Muscle of leg (tissue), 11 donors: Measurements from ENCODE around the gene CD300LG. TPM values are rescaled to one million over a fixed set of nuclear protein-coding genes. Genes with fewer than 3 reads are reported as not detected.

ENCODE experiments used
- DNase-seq: peaks from one replicate; pipeline ENCODE4 v3.0.0; 2013
- H3K27ac ChIP-seq: one replicate; pipeline ENCODE4 v1.5.1; 2013; ENCODE audit warnings: mild to moderate bottlenecking, low read length, control low read depth
- H3K27me3 ChIP-seq: one replicate; pipeline ENCODE4 v1.6.1; 2013; ENCODE audit warnings: low read length; ENCODE audit not compliant: control insufficient read depth, insufficient read depth
- H3K36me3 ChIP-seq: one replicate; pipeline ENCODE4 v1.6.1; 2013; ENCODE audit warnings: low read length; ENCODE audit not compliant: control insufficient read depth, insufficient read depth
- H3K4me1 ChIP-seq: one replicate; pipeline ENCODE4 v1.6.1; 2013; ENCODE audit warnings: low read length; ENCODE audit not compliant: control insufficient read depth, insufficient read depth
- H3K4me3 ChIP-seq: one replicate; pipeline ENCODE4 v1.5.1; 2013; ENCODE audit warnings: low read length, control low read depth
- H3K9me3 ChIP-seq: replicated peaks from 2 replicates; pipeline ENCODE4 v1.6.1; 2013; ENCODE audit warnings: low read depth, low read length; ENCODE audit not compliant: control insufficient read depth
- WGBS: methylation state at CpG from one replicate; pipeline ENCODE4 v1.1.5; 2013; ENCODE audit warnings: missing lambda C conversion rate; ENCODE audit not compliant: insufficient coverage; 5-methylcytosine and 5-hydroxymethylcytosine counted together
- polyA plus RNA-seq, 8 donors: library from polyadenylated mRNA; unstranded; fragments of 120-200 nt; gene quantifications; one replicate each; pipeline versions ENCODE4 v1.2.1 to v1.2.3, GENCODE V29; 2013; ENCODE audit warnings: inconsistent platforms in 1 of 8, low replicate concordance in 1 of 8; ENCODE audit not compliant: insufficient read length in 8 of 8, insufficient read depth in 1 of 8
- total RNA-seq: library from RNA; stranded (reverse); fragments of 120-200 nt; gene quantifications from one replicate; pipeline ENCODE4 v1.2.4, GENCODE V29; 2013

CD300LG gene
- total and polyA plus RNA-seq, 9 donors, result 1.5 to 3.9 (median 2.2) TPM

DNA sequence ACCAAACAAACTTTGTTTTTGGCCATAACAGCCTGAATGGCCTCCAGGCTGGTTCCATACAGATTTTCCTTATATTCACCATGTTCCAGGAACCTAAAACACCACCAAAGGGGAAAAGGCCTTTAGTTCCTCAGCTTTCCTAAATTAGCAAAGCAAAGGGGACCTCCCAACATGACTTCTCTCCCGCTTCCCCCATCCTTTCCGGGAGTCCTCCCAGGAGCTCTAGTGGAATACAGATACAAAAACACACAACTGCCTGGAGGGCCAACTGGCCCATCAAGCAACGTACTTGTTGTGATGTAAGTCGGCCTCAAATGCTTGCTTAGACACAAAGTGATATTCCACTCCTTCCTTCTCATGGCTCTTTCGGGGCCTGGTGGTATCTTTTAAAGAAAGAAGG is 36.2 kb upstream of the CD300LG start:
- Histone ChIP-seq H3K4me3 (no peak overlapping the region), H3K4me1 (no peaks in the 10 kb centered on the region), H3K36me3 (peaks cover 26% of the 10 kb centered on the region), H3K9me3 (no peaks in the 10 kb centered on the region), H3K27me3 (no peaks in the 10 kb centered on the region), H3K27ac (no peak overlapping the region)
- no peak for DNase-seq
- WGBS, result no CpG with 5 or more reads among the region's 5 CpGs

DNA sequence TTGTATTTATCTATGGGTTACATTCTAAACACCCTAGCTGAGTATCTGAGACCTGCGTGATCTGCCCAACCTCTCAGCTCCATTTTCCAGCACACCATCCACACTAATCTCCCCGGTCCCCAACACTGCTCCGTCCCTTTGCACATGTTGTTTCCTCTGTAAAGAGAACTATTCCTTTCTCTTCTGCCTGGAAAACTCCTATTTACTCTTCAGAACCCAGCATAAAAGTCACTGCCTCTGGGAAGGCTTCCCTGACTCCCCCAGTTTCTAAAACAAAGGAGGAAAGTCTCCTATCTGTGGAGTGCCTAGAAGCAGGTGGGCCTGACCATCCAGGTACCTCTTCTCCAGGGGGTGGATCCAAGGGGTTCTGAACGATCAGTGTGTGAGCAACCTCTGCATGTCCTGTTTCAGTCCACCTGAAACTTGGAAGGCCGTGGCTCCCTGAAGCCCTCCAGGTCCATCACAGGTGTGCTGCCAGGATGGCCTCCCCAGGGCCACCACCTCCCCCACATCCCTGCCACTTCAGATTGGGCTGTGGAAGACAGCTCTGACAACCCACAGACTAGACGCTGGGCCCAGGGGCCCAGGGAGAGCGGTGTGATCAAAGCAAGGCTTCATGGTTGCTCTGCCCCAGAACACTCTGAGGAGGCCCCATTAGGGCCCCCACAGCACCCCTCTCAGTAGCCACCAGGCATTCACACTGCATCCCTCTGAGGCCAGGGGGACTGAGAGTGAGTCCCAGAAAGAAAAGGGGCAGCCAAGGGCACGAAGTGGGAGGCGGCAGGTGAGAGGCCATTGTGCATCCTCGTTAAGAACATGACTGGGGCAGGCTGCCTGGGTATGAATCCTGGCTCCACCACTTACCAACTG is 34.3 kb upstream of the CD300LG start:
- peaks cover 36% of the 10 kb centered on the region for H3K36me3 ChIP-seq
- WGBS, result 92% methylated on average over 5 of the region's 10 CpGs
- no peaks in the 10 kb centered on the region for H3K9me3 ChIP-seq
- H3K4me1 ChIP-seq, result no peaks in the 10 kb centered on the region
- H3K27ac ChIP-seq, result no peak overlapping the region
- no peak for DNase-seq
- H3K4me3 ChIP-seq, result no peak overlapping the region
- H3K27me3 ChIP-seq, result no peaks in the 10 kb centered on the region

DNA sequence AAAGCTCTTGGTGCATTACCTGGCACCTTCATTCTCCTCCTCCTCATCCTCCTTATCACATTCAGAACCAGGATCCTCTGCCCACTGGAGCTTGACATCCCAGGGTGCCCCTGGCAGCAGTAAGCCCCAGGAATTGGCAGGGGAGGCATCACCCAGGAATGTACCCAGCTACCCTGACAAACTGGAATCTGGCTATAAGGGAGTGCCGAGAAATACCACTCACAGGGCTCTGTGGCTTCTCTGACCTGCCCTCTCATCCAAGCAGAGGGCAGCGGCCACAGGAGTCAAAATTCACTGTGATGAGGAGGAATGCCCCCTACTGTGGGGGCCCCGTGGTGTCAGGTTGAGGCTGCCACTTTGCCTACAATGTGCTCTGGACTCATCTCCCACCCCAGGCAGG is 33.6 kb upstream of the CD300LG start:
- Histone ChIP-seq H3K36me3 (peaks cover 40% of the 10 kb centered on the region), H3K9me3 (no peaks in the 10 kb centered on the region), H3K4me3 (no peak overlapping the region), H3K27ac (no peak overlapping the region), H3K4me1 (no peaks in the 10 kb centered on the region), H3K27me3 (no peaks in the 10 kb centered on the region)
- no peak for DNase-seq
- WGBS, result no CpG with 5 or more reads among the region's 3 CpGs

DNA sequence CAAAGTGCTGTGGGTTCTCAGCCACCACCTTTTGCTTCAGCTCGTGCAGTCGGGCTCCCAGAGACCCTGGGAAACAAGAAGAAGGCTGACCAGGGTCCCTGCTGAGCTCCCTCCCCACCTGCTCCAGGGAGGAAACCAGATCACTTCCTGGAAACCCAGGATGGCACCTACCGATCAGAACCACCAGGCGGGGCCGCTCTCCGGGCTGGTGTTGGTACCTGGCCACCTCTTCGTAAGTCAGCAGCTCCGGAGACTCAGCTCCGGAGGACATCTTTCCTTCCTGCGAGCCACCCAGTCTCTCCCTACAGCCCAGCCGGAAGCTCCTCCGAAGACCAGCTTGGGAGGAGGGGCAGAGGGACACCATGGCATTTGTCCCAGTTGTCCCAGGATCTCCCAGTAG is 33.0 kb upstream of the CD300LG start:
- Histone ChIP-seq H3K27ac (no peak overlapping the region), H3K36me3 (peaks cover 35% of the 10 kb centered on the region), H3K27me3 (no peaks in the 10 kb centered on the region), H3K9me3 (no peaks in the 10 kb centered on the region), H3K4me1 (no peaks in the 10 kb centered on the region), H3K4me3 (no peak overlapping the region)
- no peak for DNase-seq
- WGBS, result 83% methylated on average over 8 of the region's 12 CpGs

DNA sequence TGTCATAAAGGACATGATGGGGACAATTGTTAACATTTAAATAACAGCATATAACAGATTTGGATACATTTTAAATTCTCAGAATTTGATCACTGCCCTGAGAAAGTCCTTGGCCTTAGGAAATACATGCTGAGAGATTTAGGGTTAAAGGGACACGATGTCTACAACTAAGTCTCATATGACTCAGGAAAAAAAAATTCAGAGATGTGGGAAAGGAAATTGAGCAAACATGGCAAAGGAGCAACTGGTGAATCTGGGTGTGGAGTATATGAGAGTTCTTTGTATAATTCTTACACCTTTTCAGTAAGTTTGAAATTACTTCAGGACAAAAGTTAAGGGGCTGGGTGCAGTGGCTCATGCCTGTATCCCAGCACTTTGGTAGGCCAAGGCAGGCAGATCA is 32.3 kb upstream of the CD300LG start:
- H3K27ac ChIP-seq, result no peak overlapping the region
- no peak overlapping the region for H3K4me3 ChIP-seq
- WGBS, result no CpG with 5 or more reads among the region's 1 CpG
- no peaks in the 10 kb centered on the region for H3K9me3 ChIP-seq
- no peaks in the 10 kb centered on the region for H3K27me3 ChIP-seq
- H3K4me1 ChIP-seq, result no peaks in the 10 kb centered on the region
- H3K36me3 ChIP-seq, result peaks cover 33% of the 10 kb centered on the region
- no peak for DNase-seq

DNA sequence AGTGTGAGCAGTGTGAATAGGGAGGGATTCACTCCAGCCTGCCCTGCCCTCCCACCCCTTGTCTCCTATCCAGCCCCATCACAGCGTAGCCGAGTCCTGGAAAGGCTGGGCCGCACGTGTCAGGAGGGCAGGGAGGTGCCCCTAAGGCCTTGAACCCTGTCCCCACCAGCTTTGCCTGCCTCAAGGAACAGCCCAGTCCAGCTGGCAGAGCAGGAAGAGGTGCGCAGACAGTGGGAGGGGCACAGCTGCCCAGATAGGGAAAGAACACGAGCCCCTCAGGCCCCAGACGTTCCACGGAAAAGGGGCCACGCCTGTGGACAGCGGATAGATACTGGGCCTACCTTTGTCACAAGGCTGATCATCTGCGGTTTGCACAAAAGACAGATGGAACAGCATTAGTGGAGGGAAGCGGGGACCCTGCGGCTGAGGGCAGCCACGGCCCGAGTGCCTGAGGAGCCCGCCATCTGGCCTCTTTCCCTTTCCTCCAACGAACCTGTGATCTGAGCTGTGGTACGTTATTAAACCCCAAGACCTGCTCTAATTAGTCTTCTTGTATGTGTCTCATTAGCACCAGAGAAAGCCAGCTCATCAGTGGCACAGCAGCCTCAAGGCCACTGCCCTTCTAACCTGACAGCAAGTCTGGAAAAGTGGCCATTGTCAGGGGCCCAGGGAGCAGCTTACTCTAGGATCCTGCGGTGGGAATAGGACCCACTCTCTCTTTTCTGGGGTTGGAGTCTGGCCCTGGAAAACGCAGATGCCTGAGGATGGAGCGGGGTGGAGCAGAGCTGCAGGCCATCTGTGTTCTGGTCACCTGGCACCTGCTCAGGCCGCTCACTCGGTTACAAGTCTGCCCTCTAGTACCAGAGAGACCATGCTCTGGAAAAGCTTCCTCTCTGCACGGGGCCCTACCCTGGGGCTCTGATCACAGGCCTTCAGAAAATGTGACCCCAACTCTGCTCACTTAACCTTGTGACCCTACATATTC is 30.3 kb upstream of the CD300LG start:
- no peak overlapping the region for H3K4me3 ChIP-seq
- DNase-seq, result no peak
- H3K4me1 ChIP-seq, result no peaks in the 10 kb centered on the region
- no peak overlapping the region for H3K27ac ChIP-seq
- WGBS, result 75% methylated on average over 24 of the region's 24 CpGs
- H3K9me3 ChIP-seq, result no peaks in the 10 kb centered on the region
- no peaks in the 10 kb centered on the region for H3K27me3 ChIP-seq
- H3K36me3 ChIP-seq, result peaks cover 33% of the 10 kb centered on the region

DNA sequence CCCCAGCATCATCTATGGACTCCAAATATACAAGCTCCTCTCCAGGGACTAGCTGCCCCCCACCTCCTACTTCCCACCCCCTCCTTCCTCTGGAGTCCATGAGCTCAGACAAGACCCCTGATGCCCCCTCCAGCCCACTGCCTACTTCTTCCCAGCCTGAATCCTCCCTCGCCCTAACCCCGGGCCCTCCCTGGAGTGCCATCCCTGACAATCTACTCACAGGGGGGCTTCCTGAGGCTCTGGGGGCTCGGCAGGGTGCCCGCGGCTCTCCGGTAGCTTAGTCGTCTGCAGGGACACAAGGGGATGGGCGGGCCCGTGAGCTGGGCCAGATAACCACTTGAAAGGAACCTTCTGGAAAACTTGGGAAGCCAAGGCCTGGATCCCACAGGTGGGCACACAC is 29.1 kb upstream of the CD300LG start:
- no peaks in the 10 kb centered on the region for H3K27me3 ChIP-seq
- DNase-seq, result no peak
- H3K4me1 ChIP-seq, result no peaks in the 10 kb centered on the region
- peaks cover 31% of the 10 kb centered on the region for H3K36me3 ChIP-seq
- no peak overlapping the region for H3K4me3 ChIP-seq
- no peaks in the 10 kb centered on the region for H3K9me3 ChIP-seq
- 80% methylated on average over 9 of the region's 9 CpGs for WGBS
- H3K27ac ChIP-seq, result no peak overlapping the region

DNA sequence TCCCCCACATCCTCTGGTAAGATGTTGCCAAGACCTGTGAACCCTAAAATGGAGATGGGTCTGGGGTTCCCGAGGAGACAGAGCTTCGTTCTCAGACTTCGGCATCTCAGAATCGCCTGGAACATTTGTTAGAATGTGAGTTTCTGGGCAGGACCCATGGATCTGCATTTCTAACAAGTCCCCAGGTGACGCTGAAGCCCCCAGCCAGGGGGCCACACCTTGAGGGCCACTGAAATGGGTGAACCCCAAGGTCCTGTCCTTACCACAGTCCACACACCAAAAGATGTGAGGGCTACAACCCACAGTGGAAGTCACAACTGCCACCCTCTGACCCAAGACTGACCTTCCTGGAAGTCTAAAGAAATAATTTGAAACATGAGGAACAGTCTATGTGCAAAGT is 28.0 kb upstream of the CD300LG start:
- WGBS, result 100% methylated on average over 2 of the region's 5 CpGs
- Histone ChIP-seq H3K27ac (no peak overlapping the region), H3K4me1 (no peaks in the 10 kb centered on the region), H3K27me3 (no peaks in the 10 kb centered on the region), H3K9me3 (no peaks in the 10 kb centered on the region), H3K4me3 (no peak overlapping the region), H3K36me3 (peaks cover 27% of the 10 kb centered on the region)
- no peak for DNase-seq

DNA sequence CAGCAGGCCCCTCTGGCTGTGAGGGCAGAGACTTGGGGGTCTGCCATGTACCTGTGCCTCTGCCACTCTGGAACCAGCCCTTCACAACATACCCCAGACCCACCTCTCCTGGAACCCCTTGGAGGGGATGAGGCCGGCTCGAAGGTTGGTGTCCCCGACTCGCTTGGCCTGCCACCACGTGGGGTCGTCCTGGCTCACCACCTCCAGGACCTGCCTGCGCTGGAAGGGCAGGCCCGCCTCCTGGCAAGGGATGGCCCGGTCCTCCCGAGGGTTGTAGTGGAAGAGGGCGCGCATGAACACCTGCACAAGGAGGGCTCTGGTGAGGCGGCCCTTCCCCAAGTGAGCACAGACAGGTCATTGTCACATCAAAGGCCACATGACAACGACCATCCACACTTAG is 26.2 kb upstream of the CD300LG start:
- Histone ChIP-seq H3K4me1 (no peaks in the 10 kb centered on the region), H3K36me3 (peaks cover 29% of the 10 kb centered on the region), H3K27me3 (no peaks in the 10 kb centered on the region), H3K4me3 (no peak overlapping the region), H3K9me3 (no peaks in the 10 kb centered on the region), H3K27ac (no peak overlapping the region)
- DNase-seq, result no peak
- WGBS, result 93% methylated on average over 5 of the region's 14 CpGs

DNA sequence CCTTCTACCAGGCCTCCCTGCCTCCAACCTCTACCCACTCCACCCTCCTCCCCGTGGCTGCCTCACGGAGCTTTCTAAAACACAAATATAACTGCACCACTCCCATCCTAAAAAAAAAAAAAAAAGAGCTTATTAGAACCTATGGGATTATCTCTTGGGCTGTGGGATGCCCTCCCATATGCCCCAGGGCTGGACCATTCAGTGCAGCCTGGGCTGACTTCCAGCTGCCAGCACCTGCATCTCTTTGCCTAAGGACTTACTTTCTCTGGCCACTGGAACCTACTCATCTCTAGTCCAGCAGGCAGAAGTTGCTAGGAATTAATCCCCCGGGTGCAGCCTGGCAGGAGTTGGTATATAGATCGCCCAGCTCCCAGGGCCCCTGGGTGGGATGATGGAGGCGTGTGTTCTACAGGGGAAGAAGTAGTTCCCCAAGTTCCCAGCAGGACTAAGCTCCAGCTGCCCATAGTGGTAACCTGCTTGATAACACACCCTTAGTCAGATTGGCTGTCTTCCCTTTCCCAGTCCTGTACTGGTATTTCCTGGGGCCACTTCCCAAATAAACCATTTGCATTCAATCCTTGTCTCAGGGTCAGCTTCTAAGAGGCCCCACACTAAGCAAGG is 24.3 kb upstream of the CD300LG start:
- H3K9me3 ChIP-seq, result no peaks in the 10 kb centered on the region
- no peak for DNase-seq
- H3K27me3 ChIP-seq, result no peaks in the 10 kb centered on the region
- H3K27ac ChIP-seq, result no peak overlapping the region
- no CpG with 5 or more reads among the region's 5 CpGs for WGBS
- peaks cover 28% of the 10 kb centered on the region for H3K36me3 ChIP-seq
- no peaks in the 10 kb centered on the region for H3K4me1 ChIP-seq
- no peak overlapping the region for H3K4me3 ChIP-seq
